MM.1S (cell line): ENCODE measurements around the gene CREB3L2.

Experiments used
- CTCF ChIP-seq: fragments of 300-600 bp; sonication (generic); IDR thresholded peaks from 2 replicates; pipeline ENCODE4 v1.5.1; 2016; ENCODE audit warnings: antibody characterized with exemption, low read length, mixed read lengths
- EZH2 ChIP-seq: fragments of 300-600 bp; sonication (generic); optimal IDR thresholded peaks from 2 replicates; pipeline ENCODE3; 2017; ENCODE audit warnings: low read depth, mild to moderate bottlenecking, antibody characterized with exemption, low read length, mixed read lengths

GRCh38 chr7:137949416-137950262, 52.2 kb downstream of the CREB3L2 start:
- TF ChIP-seq CTCF (no peak), EZH2 (no peak)
